GM21528 (cell line): ENCODE measurements around the gene KRTAP12-3.

Experiments used
- ATAC-seq: cut with Tn5 transposase; IDR thresholded peaks from one replicate; pipeline ENCODE4 v1.9.1; 2021; ENCODE audit warnings: mild to moderate bottlenecking, moderate library complexity; ENCODE audit not compliant: unreplicated experiment, low FRiP score

Gene KRTAP12-3

GRCh38 chr21:44700101-44701022 lies 42.6 kb downstream of the KRTAP12-3 start:
- no peak for ATAC-seq

GRCh38 chr21:44701023-44701400 lies 43.3 kb downstream of the KRTAP12-3 start:
- ATAC-seq, result no peak

GRCh38 chr21:44701541-44701940 lies 43.8 kb downstream of the KRTAP12-3 start:
- no peak for ATAC-seq

GRCh38 chr21:44702111-44702972 lies 44.6 kb downstream of the KRTAP12-3 start:
- no peak for ATAC-seq

- ATAC-seq, result no peak
These were observed 45.4 kb downstream of the KRTAP12-3 start for GRCh38 chr21:44702973-44703730.

- ATAC-seq, result no peak
These were observed 46.3 kb downstream of the KRTAP12-3 start for GRCh38 chr21:44703731-44704635.

GRCh38 chr21:44704636-44705001 lies 46.9 kb downstream of the KRTAP12-3 start:
- no peak for ATAC-seq

- ATAC-seq, result no peak
These were observed 48.4 kb downstream of the KRTAP12-3 start for GRCh38 chr21:44706026-44706705.

GRCh38 chr21:44706706-44707581 lies 49.2 kb downstream of the KRTAP12-3 start:
- ATAC-seq, result no peak
